SU-DHL-6 (cell line): ENCODE measurements around the gene CTNND2.

Experiments
- EZH2phosphoT487 ChIP-seq: fragments of 200-600 bp; sonication (generic), shearing (Covaris generic); conservative IDR thresholded peaks from 2 replicates; pipeline ENCODE4 v1.6.1; 2018; ENCODE audit warnings: mild to moderate bottlenecking, antibody characterized with exemption, low read length, moderate library complexity, mixed read lengths
- TF ChIP-seq, protein P1 (sequence below): fragments of 200-600 bp; sonication (generic); IDR thresholded peaks from one replicate; pipeline ENCODE4 v1.5.1; 2017; ENCODE audit warnings: antibody characterized with exemption, mild to moderate bottlenecking, low read length, moderate library complexity; ENCODE audit not compliant: insufficient read depth, poor library complexity, severe bottlenecking

DNA sequence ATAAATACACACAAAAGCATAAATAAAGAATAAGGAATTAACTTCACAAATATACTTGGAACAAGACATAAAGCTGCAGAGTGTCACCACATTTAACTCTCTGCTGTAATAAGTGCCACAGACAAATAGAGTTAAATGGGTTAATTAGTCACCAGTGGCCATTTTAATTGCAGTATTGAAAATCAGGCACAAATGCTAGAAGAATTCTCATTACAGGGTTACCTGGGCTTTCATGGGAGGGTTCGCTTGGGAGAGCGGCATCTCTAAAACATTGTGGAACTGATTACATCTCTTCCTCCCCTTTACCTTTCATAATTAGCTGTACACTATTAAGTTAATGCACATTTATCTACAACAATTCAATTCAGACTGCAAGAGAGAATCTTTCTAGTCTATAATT lies 637.9 kb downstream of the CTNND2 start:
- no peak for TF ChIP-seq EZH2phosphoT487
- TF ChIP-seq, protein P1, sequence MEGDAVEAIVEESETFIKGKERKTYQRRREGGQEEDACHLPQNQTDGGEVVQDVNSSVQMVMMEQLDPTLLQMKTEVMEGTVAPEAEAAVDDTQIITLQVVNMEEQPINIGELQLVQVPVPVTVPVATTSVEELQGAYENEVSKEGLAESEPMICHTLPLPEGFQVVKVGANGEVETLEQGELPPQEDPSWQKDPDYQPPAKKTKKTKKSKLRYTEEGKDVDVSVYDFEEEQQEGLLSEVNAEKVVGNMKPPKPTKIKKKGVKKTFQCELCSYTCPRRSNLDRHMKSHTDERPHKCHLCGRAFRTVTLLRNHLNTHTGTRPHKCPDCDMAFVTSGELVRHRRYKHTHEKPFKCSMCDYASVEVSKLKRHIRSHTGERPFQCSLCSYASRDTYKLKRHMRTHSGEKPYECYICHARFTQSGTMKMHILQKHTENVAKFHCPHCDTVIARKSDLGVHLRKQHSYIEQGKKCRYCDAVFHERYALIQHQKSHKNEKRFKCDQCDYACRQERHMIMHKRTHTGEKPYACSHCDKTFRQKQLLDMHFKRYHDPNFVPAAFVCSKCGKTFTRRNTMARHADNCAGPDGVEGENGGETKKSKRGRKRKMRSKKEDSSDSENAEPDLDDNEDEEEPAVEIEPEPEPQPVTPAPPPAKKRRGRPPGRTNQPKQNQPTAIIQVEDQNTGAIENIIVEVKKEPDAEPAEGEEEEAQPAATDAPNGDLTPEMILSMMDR, result no peak
